Non-pigmented ciliary epithelial cell (primary cell): ENCODE measurements around the gene P2RY12.
"Not testable (repeated sequence)": the region's sequence is repeated elsewhere in the genome, so short reads cannot be mapped to it uniquely, and the experiment has no call there.

Experiments used
- DNase-seq: peaks from one replicate; pipeline ENCODE4 v3.0.0-alpha.2; 2010; ENCODE audit warnings: low read depth

Gene P2RY12

DNA sequence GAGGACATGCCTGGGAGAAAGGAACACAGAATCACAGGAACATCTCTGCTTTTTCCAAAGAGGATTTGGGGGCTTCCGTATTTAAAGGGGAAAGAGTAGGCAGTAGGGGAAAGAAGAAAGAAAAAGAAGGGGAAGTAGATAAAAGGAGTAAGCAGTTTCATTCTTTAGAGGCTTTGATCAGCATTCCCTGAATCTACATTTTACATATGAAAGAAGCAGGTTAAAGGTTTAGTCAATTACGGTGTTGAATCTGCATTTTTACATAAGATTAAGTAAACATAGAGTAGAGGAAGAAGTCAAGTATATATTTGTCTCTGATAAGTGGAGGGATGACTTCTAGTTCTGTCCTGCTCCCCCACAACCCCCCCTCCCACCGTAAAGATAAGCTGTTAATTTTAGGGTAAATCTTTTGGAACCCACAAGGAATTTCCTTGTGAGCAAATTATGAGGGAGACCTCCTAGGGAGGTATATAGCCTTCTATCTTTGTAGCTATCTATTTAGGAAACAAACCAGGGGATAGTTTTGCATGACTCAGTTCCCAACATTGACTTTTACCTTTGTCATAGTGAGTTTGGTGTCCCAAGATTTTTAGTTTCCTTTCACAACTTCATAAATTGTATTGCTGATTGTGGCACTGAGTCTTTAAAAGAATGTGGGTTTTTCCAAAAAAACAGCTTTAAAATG is 8.7 kb upstream of the P2RY12 start:
- DNase-seq = no peak

DNA sequence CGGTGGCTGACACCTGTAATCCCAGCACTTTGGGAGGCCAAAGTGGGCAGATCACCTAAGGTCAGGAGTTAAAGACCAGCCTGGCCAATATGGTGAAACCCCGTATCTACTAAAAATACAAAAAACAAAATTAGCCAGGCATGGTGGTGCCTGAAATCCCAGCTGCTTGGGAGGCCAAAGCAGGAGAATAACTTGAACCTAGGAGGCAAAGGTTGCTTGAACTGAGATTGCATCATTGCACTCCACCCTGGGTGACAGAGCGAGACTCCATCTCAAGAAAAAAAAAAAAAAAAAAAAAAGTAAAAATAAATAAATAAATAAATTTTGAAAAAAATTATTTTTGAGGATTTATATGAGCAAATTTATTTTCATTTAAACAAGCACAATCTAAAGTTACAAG is 7.6 kb upstream of the P2RY12 start:
- not testable (repeated sequence) for DNase-seq

DNA sequence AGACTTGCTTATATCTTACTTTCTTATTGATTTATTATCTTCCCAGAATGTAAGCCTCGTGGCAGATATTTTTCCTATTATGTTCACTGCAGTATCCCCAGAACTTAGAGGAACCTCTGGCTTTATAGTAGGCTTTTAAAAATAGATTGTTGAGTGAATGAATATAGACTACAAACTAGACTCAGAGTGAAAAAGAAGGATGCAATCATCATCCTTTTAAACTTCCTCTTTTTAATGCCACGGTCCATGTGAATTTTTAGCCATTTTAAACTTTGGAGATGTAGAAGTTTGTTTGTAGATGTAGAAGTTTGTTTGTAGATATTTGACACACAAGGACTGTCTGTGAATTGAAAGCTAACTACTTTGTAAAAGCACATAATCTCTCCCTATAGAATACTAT is 7.2 kb upstream of the P2RY12 start:
- no peak for DNase-seq

DNA sequence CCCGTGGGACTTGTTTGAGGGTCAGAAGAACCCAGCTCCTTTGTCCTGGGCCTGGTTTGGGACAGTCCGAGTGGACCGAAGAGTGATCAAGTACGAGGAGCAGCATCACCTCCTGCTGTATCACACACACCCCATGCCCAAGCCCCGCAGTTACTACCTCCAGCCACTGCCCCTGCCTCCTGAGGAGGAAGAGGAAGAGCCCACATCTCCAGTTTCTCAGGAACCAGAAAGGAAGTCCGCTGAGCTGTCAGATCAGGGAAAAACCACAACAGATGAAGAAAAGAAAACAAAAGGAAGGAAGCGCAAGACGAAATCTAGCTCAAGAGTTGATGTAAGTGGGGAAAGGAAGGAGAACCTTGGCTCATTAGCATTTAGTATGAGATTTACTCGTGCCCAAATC is 3.3 kb upstream of the P2RY12 start:
- no peak for DNase-seq

DNA sequence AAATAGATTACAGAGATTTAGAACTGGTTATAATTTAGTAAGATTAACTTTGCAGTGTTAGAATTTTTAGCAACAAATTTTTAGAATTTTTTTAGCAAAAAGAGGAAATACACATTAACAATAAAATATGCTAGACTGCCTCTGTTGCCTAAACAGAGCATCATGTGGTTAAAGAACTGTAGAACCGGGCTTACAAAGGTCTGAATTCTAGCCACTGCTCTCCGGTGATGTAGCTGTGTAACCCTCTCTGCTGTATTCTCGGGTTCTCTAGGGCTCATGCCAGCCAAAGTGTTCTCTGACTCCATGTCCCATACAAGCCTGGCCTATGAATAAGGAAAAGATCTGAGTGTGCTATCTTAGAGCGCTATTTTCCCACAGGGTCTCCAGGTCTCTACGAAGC is 2.9 kb upstream of the P2RY12 start:
- DNase-seq = no peak

DNA sequence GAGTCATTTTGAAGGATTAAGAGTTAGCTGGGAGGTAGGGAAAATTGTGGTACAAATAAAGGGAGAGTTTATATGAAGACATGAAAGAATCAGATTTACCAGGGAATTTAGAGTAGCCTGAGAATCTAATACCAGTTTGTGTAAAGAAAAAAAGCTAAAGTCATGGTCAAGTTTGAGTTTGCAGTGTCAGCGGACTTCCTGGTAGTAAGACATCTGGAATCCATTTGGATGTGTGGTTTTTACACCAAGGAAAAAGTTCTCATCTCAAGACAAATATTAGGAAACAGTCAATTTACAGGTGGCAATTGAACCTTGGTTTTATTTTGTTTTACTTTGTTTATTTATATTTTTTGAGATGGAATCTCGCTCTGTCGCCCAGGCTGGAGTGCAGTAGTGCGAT is 1.5 kb upstream of the P2RY12 start:
- DNase-seq = no peak

DNA sequence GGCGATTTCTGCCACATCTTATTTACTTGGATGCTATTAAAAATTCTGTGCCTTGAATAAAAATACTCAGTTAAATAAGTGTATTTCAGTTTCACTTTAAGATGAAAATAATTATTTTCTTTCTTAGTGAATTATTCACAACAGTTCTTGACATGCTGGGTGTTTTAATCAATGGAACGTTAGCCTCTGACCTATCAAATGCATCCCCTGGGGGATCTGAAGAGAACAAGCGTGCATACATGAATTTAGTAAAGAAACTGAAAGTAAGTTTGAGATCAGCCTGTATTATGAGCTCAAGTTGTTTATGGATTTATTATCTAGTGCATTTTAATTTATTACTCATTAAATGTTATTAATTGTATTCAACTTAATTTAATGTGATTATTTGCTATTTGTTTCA is 597 bp downstream of the P2RY12 start:
- no peak for DNase-seq

DNA sequence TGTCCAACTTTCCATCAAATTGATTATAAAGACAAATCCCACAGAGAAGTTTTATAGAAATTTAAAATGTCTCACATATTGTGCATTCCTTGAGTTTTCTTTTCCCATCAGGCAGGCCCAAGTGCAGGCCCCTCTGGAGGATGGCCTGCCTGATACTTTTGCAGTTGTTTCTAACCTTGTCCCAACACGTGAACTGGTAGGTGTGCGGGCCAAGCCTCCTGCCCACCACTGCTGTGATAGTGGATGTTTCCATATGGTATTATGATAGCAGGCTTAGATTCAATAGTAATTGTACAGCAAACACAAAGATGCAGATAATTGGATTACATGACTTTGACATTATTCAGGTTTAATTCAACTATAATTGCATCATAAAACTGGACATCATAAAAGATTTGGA is 1.4 kb downstream of the P2RY12 start:
- no peak for DNase-seq

DNA sequence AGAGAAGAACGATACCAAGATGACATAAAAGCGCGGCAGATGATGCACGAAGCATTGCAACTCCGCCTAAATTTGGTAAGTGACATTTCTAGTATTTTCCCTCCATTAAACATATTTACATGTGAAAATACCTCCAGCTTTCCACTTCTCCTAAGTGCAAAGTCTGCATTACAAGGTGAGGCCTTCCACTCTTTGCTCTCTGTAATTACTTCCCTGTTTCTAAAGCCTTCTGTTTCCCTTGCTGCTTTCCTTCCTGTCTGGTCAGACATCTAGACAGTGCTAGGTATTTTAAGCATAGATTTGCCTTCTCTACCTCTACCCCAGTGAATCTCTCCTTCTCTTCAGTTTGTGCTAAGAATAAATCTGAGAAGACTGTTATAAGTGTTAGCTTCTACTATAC is 1.9 kb downstream of the P2RY12 start:
- DNase-seq = no peak

DNA sequence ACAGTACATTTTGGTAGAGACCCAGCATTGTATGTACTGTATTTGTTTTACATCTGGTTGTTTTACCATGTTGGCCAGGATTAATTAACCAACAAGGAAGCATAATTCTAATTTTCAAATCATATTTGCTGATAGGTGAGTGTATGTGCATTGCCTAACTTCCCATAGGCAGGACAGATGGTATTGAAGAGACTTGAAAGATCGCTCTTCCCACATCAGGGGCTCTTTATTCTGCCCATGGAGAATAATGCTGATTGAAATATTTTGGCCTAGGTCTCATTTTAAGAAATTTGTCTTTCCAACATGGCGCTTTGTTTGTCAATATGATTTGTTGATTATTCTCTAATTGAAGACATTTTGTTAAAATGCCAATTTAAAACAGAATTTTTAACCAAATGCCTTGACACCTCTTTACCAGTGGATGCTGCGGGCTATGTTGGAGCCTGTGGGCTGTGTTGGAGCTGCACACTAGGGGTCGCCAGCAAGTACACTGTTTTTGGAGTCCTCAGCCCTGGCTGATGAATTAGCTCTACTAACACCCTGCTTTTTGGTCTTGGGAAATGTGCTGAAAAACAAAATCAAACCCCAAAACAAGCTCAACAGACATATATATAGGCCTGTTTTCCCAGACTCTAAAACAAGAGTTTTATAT is 5.3 kb downstream of the P2RY12 start:
- DNase-seq = no peak

DNA sequence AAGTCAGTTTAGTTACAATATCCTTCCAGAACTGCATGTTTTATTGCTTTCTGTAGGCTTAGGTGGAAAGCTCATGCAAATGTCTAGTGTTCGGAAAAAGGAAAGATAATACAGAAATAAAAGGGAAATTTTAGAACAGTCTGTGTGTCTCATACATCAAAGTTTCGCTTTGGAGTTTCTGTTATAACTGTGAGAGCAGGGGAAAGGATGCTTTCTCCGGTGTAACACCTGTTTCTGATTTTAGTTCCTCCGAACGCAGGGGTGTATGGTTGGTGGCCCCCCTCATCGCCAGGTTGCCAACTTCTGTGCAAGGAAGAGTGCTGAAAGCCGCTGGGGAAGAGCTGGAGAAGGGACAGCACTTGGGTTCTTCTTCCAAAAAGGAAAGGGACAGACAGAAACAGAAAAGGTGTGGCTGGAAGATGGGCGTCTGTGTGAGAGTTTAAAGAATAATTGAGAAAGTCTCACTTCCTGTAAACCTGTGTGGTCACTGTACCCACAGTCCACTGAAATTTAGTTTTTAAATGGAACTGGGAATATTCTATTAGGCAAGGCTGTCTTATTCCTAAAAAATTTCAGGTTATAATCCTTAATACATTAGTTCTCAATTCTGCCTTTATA is 6.7 kb downstream of the P2RY12 start:
- no peak for DNase-seq

DNA sequence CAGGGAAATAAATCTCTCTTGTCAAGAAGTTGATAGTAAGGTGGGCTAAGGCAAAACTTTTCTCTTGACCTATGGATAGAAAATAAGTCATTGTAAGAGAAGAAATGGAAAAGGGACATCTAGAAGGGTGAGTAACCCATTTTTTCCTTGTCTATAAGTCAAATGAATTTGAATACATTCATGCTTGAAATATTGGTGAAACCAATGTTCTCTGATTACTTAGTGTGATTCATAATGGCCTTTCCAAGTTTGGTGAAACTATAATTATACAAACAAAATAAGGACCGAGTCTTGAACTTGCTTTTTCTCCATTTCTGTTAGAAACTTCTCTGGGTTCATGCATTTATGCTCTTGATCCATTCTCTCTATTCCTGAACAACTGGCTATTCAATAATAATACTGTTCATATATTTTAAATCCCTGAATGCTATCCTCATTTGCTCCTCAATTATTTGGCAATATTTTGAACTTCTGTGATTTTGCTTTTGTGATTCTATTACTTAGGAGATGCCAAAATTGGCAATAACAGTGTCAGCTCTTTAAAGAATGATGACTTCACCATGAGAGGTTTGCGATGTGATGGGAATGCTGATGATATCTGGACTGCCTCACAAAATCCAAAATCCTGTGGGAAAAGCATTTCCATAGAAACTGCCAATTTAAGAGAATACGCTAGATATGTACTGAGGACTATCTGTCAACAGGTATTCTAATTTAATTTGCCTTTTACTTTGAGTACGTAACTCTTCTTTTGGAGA is 12.3 kb downstream of the P2RY12 start:
- DNase-seq = no peak

DNA sequence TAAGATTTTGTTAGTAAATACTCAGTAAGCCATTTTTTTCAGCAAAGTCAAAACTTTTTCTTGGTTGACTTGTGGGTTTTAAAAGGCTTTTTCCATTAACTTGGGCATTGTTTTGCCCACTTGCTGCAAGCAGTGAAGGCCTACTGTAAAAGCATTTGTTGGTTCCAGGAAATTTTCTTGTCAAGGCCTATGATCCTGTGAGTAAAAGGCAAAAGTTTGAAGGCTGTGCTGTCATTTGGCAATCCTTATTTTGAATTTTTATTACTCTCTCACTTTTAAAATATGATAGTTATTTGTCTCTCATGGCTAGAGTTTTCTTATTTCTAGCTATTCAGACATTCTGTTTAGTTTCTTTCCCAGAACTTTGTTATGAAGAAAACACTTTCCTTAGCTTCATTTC is 13.0 kb downstream of the P2RY12 start:
- no peak for DNase-seq

DNA sequence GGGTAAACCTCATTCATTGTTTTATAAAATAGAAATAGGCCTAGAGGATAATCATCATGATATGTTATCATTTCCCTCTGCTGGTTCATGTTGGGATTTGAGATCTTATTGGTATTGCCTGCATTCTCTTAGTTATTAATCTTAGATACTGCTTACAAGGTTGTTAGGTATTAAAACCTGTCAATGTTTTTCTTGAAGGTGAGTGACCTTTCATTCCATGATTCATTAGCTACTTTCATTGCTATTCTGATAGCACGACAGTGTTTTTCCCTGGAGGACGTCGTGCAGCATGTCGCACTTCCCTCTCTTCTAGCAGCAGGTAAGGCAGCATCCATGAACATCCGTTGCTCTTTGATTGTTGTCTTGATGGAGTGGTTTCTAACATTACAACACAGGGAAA is 17.1 kb downstream of the P2RY12 start:
- DNase-seq = no peak

DNA sequence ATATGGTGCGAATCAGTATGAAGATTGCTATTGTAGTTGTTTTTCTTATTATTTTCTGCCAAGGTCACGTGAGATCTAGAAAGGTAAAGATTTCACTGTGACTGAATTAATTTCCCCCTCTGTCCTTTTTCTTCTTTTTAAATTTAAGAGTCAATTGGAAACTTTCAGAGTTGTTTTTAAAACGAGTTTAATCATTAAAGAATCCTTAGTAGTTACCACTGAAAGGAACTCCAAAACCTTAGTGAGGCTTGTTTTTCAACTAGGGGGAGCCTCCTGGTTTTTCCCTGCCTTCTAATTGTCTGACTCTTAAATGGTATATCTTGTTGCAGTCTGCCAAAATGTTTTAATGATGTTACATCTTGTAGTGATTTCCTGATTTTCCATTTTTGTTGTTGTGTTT is 17.6 kb downstream of the P2RY12 start:
- DNase-seq = no peak

DNA sequence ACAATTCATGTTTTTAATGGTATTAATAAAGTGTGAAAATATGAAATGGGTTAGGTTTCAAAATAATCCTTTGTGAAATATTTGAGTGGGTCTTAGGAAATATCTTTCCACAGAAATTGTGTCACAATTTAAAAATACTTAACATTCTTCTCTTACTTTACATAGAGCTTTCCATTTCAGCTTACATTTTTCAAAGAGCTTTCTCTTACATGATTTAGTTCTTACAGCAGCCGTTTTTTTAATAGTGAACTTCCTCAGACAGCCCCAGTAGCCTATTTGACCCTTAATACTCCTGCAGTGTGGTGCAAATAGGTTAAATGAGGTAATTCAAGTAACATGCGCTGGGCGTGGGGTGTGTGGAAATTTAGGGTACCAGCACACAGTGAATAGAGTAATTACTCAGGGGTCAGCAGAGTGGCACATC is 21.8 kb downstream of the P2RY12 start:
- DNase-seq = no peak

DNA sequence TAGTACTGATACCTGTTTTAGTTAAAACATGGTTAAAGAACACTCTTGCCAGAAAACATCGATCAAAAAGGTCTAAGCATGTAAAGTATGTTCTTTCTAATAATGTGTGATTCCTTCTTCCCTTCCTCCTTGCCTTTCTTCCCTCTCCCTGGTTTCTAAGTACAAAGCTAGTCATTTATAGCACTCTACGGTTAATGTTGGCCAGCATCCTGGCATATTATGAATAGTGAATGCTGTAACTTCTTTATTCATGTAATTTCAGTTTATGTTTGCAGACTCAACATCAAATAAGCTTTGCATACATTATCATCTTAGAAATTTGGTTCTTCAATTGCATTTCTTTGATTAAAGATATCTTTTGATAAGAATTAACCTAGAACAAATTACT is 27.1 kb downstream of the P2RY12 start:
- DNase-seq = no peak

DNA sequence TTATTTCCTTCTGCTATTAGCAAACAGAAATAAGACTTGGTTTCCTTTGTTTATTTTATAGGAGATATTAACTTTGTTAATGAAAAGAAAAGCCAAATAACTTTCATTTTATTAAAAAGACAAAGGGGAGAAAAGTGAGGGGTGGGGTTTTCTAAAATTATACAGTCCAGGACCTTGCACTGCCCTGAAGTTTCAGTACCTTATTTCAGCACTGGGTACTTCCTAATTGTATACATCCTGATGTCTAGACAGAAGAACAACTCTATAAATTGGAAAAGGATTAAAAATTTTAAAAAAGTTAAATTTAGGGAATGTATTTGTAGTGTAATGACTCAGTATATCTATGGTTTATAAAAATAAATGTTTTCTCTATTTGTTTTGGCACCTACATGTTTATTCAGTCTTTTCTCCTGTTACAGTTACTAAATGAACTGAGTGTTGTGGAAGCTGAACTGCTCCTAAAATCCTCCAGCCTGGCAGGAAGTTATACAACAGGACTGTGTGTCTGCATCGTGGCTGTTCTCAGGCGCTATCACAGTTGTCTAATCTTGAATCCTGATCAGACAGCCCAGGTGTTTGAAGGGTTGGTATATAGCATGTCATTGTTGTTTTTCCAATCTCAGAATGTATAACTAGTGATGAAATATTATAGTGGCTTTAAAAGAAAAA is 27.6 kb downstream of the P2RY12 start:
- DNase-seq = no peak

DNA sequence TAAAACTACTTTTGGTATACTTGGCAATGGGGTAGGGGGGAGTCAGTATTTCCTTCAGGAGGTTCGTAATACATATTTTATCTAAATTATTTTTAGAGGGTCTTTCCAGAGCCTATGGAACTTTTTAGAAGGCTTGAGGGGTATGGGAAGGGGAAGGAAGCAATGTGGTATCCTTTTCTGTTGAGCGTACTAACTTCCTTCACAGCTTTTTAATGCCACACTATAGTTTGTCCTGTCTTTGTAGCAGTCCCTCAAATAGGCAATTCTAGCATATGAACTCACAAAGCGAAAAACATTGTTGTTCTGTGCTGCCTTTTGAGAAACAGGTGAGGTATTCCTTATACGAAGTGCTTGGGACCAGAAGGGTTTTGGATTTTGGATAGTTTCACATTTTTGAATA is 32.9 kb downstream of the P2RY12 start:
- no peak for DNase-seq

DNA sequence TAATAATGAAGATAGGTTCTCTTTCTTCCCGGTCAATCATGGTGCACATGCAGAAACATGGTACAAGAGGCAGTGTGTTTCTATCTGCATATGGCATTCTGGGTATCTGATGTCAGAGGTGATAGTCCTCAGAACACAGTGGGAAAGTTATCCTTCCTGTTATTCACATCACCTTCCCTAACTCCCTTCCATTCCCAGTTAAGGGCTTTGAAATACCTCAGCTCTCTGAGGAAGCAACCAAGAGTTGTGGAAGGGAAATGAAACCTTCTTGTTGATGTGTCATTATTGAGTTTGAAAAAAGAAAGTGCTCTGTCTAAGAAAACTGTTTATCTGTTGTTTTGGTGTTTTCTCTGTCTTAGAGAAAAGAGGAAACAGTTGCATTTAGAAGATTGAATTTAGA is 33.3 kb downstream of the P2RY12 start:
- no peak for DNase-seq

DNA sequence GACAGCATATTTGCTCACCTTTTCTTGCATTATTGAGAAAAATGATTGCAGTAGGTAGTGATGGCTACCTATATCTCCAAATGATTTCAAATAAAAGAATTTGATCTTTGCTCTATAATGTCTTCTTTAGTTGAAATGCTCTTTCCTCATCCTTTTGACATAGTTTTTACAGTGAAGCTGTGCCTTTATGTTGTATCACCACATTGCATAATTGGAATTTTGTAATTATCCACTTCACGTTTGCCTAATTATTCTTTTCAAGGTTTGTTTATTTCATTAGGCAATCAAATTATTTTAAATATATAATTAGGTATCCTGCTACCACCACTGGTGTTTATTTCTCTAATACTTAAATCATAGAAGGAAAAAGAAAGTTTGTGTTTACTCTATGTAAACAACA is 33.9 kb downstream of the P2RY12 start:
- DNase-seq = no peak

DNA sequence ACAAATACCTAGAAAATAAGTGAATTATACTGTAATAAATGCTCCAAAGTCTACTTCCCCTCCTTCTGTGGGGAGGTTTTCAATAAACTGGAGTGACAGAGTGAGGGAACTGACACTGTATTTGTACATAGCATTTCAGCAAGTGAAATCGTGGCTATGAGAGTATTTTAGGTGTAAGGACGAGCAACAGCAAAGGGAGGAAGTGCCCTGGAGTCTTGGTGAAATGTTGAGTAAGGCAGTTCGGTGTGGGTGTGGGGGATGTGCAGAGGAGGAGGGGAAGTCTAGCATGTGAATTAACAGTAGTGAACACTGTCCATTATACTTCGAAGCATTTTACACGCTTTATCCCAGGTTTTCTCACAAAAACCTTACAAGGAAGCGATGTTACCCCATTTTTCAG is 37.1 kb downstream of the P2RY12 start:
- DNase-seq = no peak

DNA sequence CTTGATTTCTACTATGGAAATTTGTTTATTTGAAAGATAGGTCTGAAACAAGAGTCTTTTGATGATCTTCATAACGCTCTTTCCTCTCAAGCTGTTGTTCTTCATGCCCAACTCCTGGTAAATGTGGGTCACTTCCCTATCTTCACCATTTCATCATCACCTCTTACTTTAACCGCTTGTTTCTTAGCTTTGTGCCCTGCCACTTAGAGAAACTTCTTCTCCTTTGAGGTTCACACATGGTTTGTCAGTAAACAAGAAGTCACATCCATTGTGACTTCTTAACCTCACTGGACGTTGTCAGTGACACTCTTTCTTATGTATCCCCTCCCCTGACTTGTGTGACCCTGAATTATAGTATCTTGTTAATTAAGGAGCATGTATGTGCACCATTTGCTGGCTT is 38.3 kb downstream of the P2RY12 start:
- no peak for DNase-seq
